ENCODE measurements around the gene RNF169.

RNF169 gene

DNA sequence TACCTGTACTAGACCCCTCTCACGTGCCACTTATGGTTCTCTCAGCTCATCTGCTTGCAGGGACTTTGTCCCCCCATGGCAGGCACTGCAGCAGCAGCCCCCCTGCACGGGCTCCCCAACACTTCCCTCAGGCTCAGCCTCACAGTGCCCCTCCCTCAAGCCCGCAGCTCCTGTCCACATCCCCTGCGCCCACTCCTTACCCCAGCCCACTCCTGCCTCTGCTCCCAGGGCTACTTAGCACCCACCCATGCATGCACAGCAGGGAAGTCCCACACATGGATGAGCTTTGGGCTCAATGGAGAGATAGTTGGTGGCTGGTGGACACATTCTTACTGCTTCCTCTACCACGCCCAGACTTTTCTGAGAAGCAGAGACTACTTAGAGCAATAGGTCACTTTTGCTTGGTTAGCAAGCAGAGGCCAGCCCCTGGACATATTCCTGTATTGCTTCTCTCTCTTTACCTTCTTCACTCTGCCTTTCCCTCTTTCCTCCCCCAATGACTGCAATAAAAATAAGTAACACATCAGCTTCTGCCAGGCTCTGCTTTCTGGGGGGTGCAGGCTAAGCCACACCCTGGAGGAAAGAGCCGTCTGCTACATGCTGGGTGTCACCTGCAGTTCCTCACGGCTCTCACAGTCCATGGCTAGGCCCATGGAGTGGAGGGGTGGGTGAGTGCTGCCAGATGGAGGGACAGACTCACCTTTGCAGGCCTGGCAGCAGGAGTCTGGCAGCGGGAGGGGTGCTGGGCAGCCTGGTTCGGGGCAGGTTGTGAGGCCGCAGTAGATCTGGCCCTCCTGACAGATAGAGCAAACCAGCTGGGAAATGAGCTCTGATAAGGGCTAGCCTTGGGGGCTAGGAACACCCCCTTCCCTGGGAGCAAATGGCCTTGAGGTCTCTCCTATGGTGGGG is 40.8 kb upstream of the RNF169 start:
- TF ChIP-seq, protein P1, sequence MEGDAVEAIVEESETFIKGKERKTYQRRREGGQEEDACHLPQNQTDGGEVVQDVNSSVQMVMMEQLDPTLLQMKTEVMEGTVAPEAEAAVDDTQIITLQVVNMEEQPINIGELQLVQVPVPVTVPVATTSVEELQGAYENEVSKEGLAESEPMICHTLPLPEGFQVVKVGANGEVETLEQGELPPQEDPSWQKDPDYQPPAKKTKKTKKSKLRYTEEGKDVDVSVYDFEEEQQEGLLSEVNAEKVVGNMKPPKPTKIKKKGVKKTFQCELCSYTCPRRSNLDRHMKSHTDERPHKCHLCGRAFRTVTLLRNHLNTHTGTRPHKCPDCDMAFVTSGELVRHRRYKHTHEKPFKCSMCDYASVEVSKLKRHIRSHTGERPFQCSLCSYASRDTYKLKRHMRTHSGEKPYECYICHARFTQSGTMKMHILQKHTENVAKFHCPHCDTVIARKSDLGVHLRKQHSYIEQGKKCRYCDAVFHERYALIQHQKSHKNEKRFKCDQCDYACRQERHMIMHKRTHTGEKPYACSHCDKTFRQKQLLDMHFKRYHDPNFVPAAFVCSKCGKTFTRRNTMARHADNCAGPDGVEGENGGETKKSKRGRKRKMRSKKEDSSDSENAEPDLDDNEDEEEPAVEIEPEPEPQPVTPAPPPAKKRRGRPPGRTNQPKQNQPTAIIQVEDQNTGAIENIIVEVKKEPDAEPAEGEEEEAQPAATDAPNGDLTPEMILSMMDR (IDR thresholded peaks at IDR 0.05) = no peak

DNA sequence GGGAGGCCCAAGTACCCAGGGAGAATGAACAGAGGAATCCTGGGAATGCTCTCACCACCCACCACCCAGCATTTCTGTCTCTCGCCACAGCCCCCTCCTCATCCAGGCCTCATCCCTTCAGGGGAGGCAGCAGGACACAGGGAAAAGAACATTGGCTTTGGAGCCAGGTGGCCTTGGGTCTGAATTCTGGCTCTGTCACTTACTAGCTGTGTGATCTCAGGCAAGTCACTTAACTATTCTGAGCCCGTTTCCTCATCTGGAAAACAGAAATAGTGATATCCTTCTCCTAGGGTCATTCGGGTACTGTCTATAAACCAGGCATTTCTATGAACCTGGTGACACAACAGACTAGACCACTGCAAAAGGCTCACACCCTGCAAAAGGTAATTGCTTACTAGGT is 39.5 kb upstream of the RNF169 start:
- TF ChIP-seq, protein P1 (IDR thresholded peaks at IDR 0.05) = no peak

DNA sequence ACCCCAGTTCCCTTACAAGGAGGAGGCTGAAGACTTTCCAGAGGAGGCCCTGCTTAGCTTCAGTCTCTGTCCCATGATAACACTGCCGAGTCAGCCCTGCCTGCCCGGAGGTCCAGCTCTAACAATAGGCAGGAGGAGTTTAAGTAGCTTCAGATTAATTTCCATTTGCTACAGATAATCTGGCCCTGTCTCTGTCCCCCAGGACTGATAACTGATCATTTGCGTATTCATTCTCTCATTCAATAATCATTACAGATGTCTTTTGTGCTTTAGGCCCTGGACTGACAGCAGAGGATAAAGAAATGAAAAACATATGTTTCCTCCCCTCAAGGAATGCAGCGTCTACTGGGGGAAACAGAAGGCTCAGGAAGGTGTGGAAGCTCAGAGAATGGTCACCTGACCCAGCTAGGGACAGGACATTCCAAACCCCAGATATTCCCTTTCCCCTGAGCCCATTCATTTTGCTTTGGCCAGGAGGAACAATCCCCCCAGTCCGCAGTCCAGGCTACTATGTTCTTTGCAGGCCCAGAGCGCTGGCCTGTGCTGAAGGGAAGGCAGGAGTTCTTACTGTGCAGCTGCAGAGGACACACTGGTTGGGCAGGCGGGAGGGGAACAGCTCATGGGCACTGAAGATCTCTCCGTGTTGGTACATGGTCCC is 38.2 kb upstream of the RNF169 start:
- TF ChIP-seq, protein P1 (IDR thresholded peaks at IDR 0.05) = no peak

DNA sequence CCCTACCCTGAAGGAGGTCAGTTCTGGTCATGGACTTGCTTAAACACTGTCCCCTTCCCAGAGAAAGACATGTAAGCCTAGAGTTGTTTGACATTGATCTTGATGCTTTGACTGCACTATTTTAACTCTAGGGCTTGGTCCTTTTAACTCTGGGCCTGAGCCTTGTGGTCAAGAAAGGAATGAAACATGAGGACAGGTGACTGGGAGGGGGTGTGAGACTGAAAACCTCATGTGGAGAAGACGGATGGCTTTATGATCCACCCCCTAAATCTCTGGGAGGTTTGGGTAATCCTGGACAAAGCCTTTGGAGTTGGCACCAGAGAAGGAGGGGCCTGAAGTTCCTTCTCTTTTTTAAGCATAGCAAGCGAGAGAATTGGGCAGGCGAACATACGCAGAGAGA is 35.0 kb upstream of the RNF169 start:
- TF ChIP-seq, protein P1 (IDR thresholded peaks at IDR 0.05) = no peak

DNA sequence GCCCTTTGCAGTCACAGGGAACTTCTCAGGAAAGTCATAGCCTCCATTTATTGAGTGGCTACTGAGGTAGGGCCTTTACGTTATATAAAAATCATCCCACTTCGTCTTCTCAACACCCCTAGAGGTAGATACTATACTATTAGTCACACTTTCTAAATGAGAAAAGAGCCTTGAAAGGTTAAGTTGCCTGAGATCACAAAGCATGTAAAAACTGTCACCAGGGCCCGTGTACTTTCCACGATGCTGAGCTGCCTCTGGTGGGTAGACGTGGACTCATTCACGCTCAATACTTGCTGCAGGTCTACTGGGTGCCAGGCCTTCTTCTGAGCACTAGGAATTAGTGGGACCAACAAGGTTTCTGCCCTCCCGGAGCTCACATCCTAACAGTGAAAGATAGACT is 33.7 kb upstream of the RNF169 start:
- TF ChIP-seq, protein P1 (IDR thresholded peaks at IDR 0.05) = no peak

DNA sequence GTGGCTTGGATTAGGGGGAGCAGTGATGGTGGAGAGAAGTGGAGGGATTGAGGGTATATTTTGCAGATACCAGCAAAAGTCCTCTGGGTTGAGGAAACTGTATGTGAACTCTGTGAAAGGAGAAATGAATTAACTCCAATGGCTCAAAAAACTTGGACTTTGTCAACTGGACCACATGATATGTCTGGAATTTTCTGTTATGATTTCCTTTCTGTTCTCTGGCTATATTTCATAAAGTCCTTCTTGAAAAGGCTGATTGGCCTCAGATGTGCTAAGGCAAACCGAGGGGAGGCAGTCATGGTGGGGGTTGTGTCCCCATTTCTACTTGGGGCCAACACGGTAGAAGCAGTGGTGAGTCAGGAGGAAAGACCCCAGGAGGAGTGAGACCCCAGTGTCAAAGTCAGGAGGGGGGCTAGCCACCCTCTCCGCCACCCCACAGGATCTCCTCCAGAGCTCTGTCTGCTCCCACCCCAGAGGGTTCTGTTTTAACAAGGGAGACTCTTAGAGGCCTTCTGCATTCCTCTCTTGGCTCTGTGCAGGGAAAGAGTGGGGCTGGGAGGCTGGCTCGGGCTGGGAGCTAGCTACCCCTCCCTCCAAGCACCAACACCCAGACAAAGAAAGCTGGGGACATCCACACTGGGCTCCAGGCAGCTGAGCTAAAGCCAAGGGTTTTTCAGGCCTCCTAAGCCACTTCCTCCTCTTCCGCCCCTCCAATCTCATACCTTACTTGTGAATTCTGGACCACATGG is 31.3 kb upstream of the RNF169 start:
- TF ChIP-seq, protein P1 (IDR thresholded peaks at IDR 0.05) = no peak

DNA sequence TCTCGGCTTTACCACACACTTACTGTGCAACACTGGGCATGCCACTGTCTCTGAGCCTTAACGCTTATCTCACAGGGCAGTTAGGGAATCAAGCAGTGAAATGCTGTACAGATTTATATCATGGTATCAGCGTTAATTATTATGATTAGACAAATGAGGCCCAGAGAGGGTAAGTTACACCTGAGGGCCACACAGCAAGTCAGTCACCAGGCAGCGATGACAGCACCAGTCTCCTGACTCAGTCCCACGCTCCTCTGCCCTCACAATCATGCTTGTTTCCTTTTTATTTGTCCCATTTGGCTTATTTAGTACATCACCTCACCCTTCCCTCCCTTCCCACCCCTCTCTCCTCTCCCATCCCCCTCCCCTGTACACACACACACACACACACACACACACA is 29.6 kb upstream of the RNF169 start:
- TF ChIP-seq, protein P1 (IDR thresholded peaks at IDR 0.05) = no peak
